Stimulated activated CD8-positive, alpha-beta memory T cell treated with anti-CD3 and anti-CD28 coated beads, Interleukin-4, amount 100 ng/mL, for 24 hours (primary cell): Measurements from ENCODE around the gene TLL2.

Experiments used
- DNase-seq: peaks from one replicate; pipeline ENCODE4 v3.0.0-alpha.2; 2020; ENCODE audit warnings: low read depth

Gene TLL2

GRCh38 chr10:96420228-96421009 is 93.3 kb downstream of the TLL2 start:
- no peak for DNase-seq

- DNase-seq: no peak
Measured at GRCh38 chr10:96419351-96419750, 94.4 kb downstream of the TLL2 start.

- no peak for DNase-seq
Measured at GRCh38 chr10:96418582-96418981, 95.1 kb downstream of the TLL2 start.

GRCh38 chr10:96417441-96417840 is 96.3 kb downstream of the TLL2 start:
- DNase-seq: no peak

GRCh38 chr10:96416643-96417042 is 97.1 kb downstream of the TLL2 start:
- no peak for DNase-seq

GRCh38 chr10:96415891-96416554 is 97.7 kb downstream of the TLL2 start:
- no peak for DNase-seq

GRCh38 chr10:96415150-96415890 is 98.4 kb downstream of the TLL2 start:
- no peak for DNase-seq

- DNase-seq: no peak
Measured at GRCh38 chr10:96414303-96414702, 99.4 kb downstream of the TLL2 start.

- no peak for DNase-seq
Measured at GRCh38 chr10:96413151-96413787, 100.5 kb downstream of the TLL2 start.

- no peak for DNase-seq
Measured at GRCh38 chr10:96411716-96412320, 101.9 kb downstream of the TLL2 start.

GRCh38 chr10:96410296-96410695 is 103.4 kb downstream of the TLL2 start:
- DNase-seq: no peak

- DNase-seq: no peak
Measured at GRCh38 chr10:96408201-96408600, 105.5 kb downstream of the TLL2 start.

GRCh38 chr10:96407560-96408069 is 106.1 kb downstream of the TLL2 start:
- no peak for DNase-seq

- no peak for DNase-seq
Measured at GRCh38 chr10:96406091-96406490, 107.6 kb downstream of the TLL2 start.

GRCh38 chr10:96402417-96403305 is 111.1 kb downstream of the TLL2 start:
- no peak for DNase-seq

GRCh38 chr10:96401036-96401435 is 112.7 kb downstream of the TLL2 start:
- no peak for DNase-seq

GRCh38 chr10:96400465-96400864 is 113.3 kb downstream of the TLL2 start:
- no peak for DNase-seq

- no peak for DNase-seq
Measured at GRCh38 chr10:96397902-96398301, 115.8 kb downstream of the TLL2 start.

GRCh38 chr10:96395931-96396877 is 117.5 kb downstream of the TLL2 start:
- peak; percentile 39 for DNase-seq

GRCh38 chr10:96390460-96390864 is 123.3 kb downstream of the TLL2 start:
- DNase-seq: no peak
